Endothelial cell of umbilical vein (primary cell): ENCODE data around the gene CYP8B1. TPM values are rescaled to one million over a fixed set of nuclear protein-coding genes. Genes with fewer than 3 reads are reported as not detected.

Experiments
- BruUV-seq: library from RNA; stranded (reverse); fragments of 400-500 nt; replicated peaks from 2 replicates; lab custom pipeline; 2021; lab: Mats Ljungman, UMichigan
- CTCF ChIA-PET: fragments of 300-600, 350-600 bp; sonication (Branson Sonifier 250); formaldehyde crosslinking; loops from one replicate; lab custom pipeline; 2021; ENCODE audit warnings: antibody characterized with exemption, inconsistent platforms; lab: Charles Lee
- POLR2A ChIA-PET: fragments of 300-600, 350-600 bp; sonication (Branson Sonifier 250); formaldehyde crosslinking; loops from one replicate; lab custom pipeline; 2021; ENCODE audit warnings: antibody characterized with exemption, inconsistent platforms; lab: Charles Lee
- DNase-seq: peaks from one replicate; pipeline ENCODE4 v3.0.0-alpha.2; 2011; ENCODE audit warnings: low read depth, low spot score
- FAIRE-seq: peaks from 2 replicates; lab custom pipeline; 2011; peaks lifted over from hg19 to GRCh38; lab: Jason Lieb, UNC
- H2AFZ ChIP-seq: 2 replicates; pipeline ENCODE4 v1.6.0; 2012; ENCODE audit warnings: low read depth, low read length, control low read depth, inconsistent platforms
- H3K27ac ChIP-seq: 2 replicates; pipeline ENCODE4 v1.5.1; 2011; ENCODE audit warnings: low read depth, mild to moderate bottlenecking, control low read depth, low read length, moderate library complexity; ENCODE audit not compliant: insufficient read depth
- H3K27me3 ChIP-seq, 2 experiments: 2 replicates each; pipeline versions ENCODE4 v1.6.0 to v1.6.1; 2011; ENCODE audit warnings: low read length in 2 of 2, mixed read lengths in 1 of 2; ENCODE audit not compliant: control insufficient read depth in 2 of 2, insufficient read depth in 2 of 2
- H3K36me3 ChIP-seq, 2 experiments: 2 replicates in 1 of 2; 3 replicates in 1 of 2; pipeline ENCODE4 v1.5.1; 2011; ENCODE audit warnings: low read length in 2 of 2, mild to moderate bottlenecking in 1 of 2, moderate library complexity in 1 of 2; ENCODE audit not compliant: control insufficient read depth in 2 of 2, insufficient read depth in 2 of 2; ENCODE audit errors: extremely low read depth in 1 of 2
- H3K4me1 ChIP-seq: 3 replicates; pipeline ENCODE4 v1.5.1; 2011; ENCODE audit warnings: mild to moderate bottlenecking, low read length; ENCODE audit not compliant: control insufficient read depth, insufficient read depth; ENCODE audit errors: extremely low read depth
- H3K4me2 ChIP-seq: 2 replicates; pipeline ENCODE4 v1.6.1; 2011; ENCODE audit warnings: low read length, control low read depth, mixed read lengths; ENCODE audit not compliant: insufficient read depth
- H3K4me3 ChIP-seq, 3 experiments: fragments of 200-600 bp in 1 of 3; sonication (generic), shearing (Covaris generic) in 1 of 3; replicated peaks in 1 of 3; 2 replicates each; pipeline ENCODE4 v1.5.1; 2011 to 2016; ENCODE audit warnings: control low read depth in 3 of 3, low read length in 3 of 3, mild to moderate bottlenecking in 2 of 3, inconsistent platforms in 1 of 3, low read depth in 1 of 3, moderate library complexity in 1 of 3; ENCODE audit not compliant: insufficient read depth in 1 of 3
- H3K79me2 ChIP-seq: 2 replicates; pipeline ENCODE4 v1.6.0; 2012; ENCODE audit warnings: low read length, inconsistent platforms; ENCODE audit not compliant: control insufficient read depth, insufficient read depth
- H3K9ac ChIP-seq: replicated peaks from 2 replicates; pipeline ENCODE3; 2011; ENCODE audit warnings: low read length, control low read depth; ENCODE audit not compliant: insufficient read depth; ENCODE audit errors: extremely low read depth
- H3K9me1 ChIP-seq: replicated peaks from 3 replicates; pipeline ENCODE4 v1.6.0; 2011; ENCODE audit warnings: mild to moderate bottlenecking, low read length; ENCODE audit not compliant: control insufficient read depth, insufficient read depth; ENCODE audit errors: extremely low read depth
- H3K9me3 ChIP-seq: replicated peaks from 2 replicates; pipeline ENCODE4 v1.5.1; 2012; ENCODE audit warnings: low read length, inconsistent platforms; ENCODE audit not compliant: control insufficient read depth, insufficient read depth
- H4K20me1 ChIP-seq: replicated peaks from 2 replicates; pipeline ENCODE3; 2011; ENCODE audit warnings: mild to moderate bottlenecking, low read length; ENCODE audit not compliant: control insufficient read depth, insufficient read depth; ENCODE audit errors: extremely low read depth
- CTCF ChIP-seq, 2 donors: IDR thresholded peaks; 1 replicate in 1 of 2; 2 replicates in 1 of 2; pipeline ENCODE4 v1.5.1; 2011; ENCODE audit warnings: low read length in 2 of 2, mild to moderate bottlenecking in 2 of 2, moderate library complexity in 2 of 2, control low read depth in 1 of 2, inconsistent platforms in 1 of 2, low read depth in 1 of 2; ENCODE audit not compliant: insufficient read depth in 1 of 2; ENCODE audit errors: extremely low read depth in 1 of 2
- EZH2 ChIP-seq: IDR thresholded peaks from 2 replicates; pipeline ENCODE4 v1.6.1; 2012; ENCODE audit warnings: borderline replicate concordance, low read depth, mild to moderate bottlenecking, moderate library complexity, low read length, inconsistent platforms; ENCODE audit not compliant: severe bottlenecking
- FOS ChIP-seq: IDR thresholded peaks from 2 replicates; pipeline ENCODE4 v1.6.1; 2011; ENCODE audit warnings: mild to moderate bottlenecking, low read length, moderate library complexity, borderline replicate concordance; ENCODE audit not compliant: insufficient read depth
- GATA2 ChIP-seq: IDR thresholded peaks from 2 replicates; pipeline ENCODE4 v1.7.0; 2011; ENCODE audit warnings: low read depth, mild to moderate bottlenecking, moderate library complexity, mixed read lengths, low read length; ENCODE audit not compliant: insufficient read length, insufficient read depth
- JUN ChIP-seq: IDR thresholded peaks from 2 replicates; pipeline ENCODE4 v1.6.1; 2011; ENCODE audit warnings: borderline replicate concordance, low read depth; ENCODE audit not compliant: insufficient read length, insufficient read depth
- MAX ChIP-seq: IDR thresholded peaks from 2 replicates; pipeline ENCODE4 v1.6.1; 2011; ENCODE audit not compliant: insufficient read depth, insufficient read length
- MYC ChIP-seq: IDR thresholded peaks from one replicate; pipeline ENCODE4 v1.6.1; 2011; ENCODE audit warnings: mild to moderate bottlenecking, low read depth, low read length
- POLR2A ChIP-seq: IDR thresholded peaks from 2 replicates; pipeline ENCODE4 v1.6.1; 2012; ENCODE audit warnings: low read depth, mild to moderate bottlenecking, control low read depth, low read length
- POLR2AphosphoS5 ChIP-seq: IDR thresholded peaks from 2 replicates; pipeline ENCODE4 v1.6.1; 2012; ENCODE audit warnings: low read depth, mild to moderate bottlenecking, control low read depth, low read length, moderate library complexity; ENCODE audit not compliant: insufficient read depth
- dilution Hi-C: fragments of 300-500 bp; cut with MboI; formaldehyde crosslinking; loops from one replicate; pipeline ENCODE4 v1.15.0; 2019; ENCODE audit warnings: low sequenced_read_pairs; ENCODE audit not compliant: extremely low pct_ligation_motif_present
- intact Hi-C: fragments of 100-400 bp; cut with micrococcal nuclease; formaldehyde crosslinking; loops from one replicate; pipeline ENCODE4 v1.10.0; 2022
- polyA plus RNA-seq, 4 experiments: library from polyadenylated mRNA; depleted of rRNA in 3 of 4; stranded (reverse) in 3 of 4; unstranded in 1 of 4; fragments of >200 nt; gene quantifications; 2 replicates each; pipeline versions ENCODE4 v1.2.1 to v1.2.3, GENCODE V29; 2011 to 2012; ENCODE audit warnings: missing spikeins in 1 of 4
- total RNA-seq: library from RNA; stranded (reverse); gene quantifications from 2 replicates; pipeline ENCODE4 v1.2.3, GENCODE V29; 2021

The CYP8B1 gene
- total and polyA plus RNA-seq, 2 donors (not counting 3 experiments of a cell fraction or from before 2014, with no cell fraction given) = not detected

GRCh38 chr3:42876401-42876800 lies 722 bp upstream of the CYP8B1 start:
- H3K4me2 ChIP-seq = no peak overlapping the region
- dilution Hi-C loops (no loop called here), intact Hi-C loops (no loop called here)
- no peak for TF ChIP-seq MYC
- no peak for TF ChIP-seq FOS
- no peak for TF ChIP-seq EZH2
- TF ChIP-seq GATA2 = no peak
- TF ChIP-seq CTCF (IDR thresholded peaks at IDR 0.05; ENCODE audit: extremely low read depth in 1 of 2, insufficient read depth in 1 of 2, low read depth in 1 of 2, low read length in 2 of 2) = no peak
- TF ChIP-seq JUN = no peak
- no peak for TF ChIP-seq POLR2AphosphoS5
- no peak for TF ChIP-seq MAX
- TF ChIP-seq POLR2A = no peak
- FAIRE-seq = no peak
- no peak for DNase-seq
- H3K4me3 ChIP-seq = no peak overlapping the region
- no peak overlapping the region for H2AFZ ChIP-seq
- H3K27ac ChIP-seq = no peak overlapping the region
- peaks cover 11 to 20% of the 10 kb centered on the region in 2 experiments for H3K27me3 ChIP-seq
- BruUV-seq = no TSS peak
- ChIA-PET POLR2A (no interaction called here), CTCF (interaction anchor here (1.0 to 1.3 kb wide), 2 partner anchors 45 to 97 kb away, joined by 3 read pairs; no protein-coding TSS in a partner anchor)
- H3K79me2 ChIP-seq = no peaks in the 10 kb centered on the region
- no peaks in the 10 kb centered on the region for H3K9me3 ChIP-seq
- peaks cover 7% of the 10 kb centered on the region for H3K4me1 ChIP-seq
- H3K36me3 ChIP-seq = no peaks in the 10 kb centered on the region
- H3K9ac ChIP-seq = no peak overlapping the region
- H3K9me1 ChIP-seq = no peaks in the 10 kb centered on the region
- no peaks in the 10 kb centered on the region for H4K20me1 ChIP-seq
